RWPE2 (cell line): ENCODE measurements around the gene SUPT5H.

ENCODE experiments used
- ATAC-seq: fragments of 200-7000 bp; cut with Tn5 transposase; 3 replicates; pipeline ENCODE4 v1.9.1; 2021; ENCODE audit warnings: low read depth
- DNase-seq: peaks from one replicate; pipeline ENCODE4 v3.0.0-alpha.2; 2020; ENCODE audit warnings: low spot score
- H3K27ac ChIP-seq: fragments of 450-650 bp; 2 replicates; pipeline ENCODE4 v1.5.1; 2017; ENCODE audit warnings: mild to moderate bottlenecking; ENCODE audit not compliant: poor library complexity, severe bottlenecking
- H3K27me3 ChIP-seq: fragments of 250-450 bp; sonication (Bioruptor Pico); 2 replicates; pipeline ENCODE4 v1.5.1; 2021; ENCODE audit warnings: mild to moderate bottlenecking, moderate library complexity; ENCODE audit not compliant: insufficient read depth, poor library complexity, severe bottlenecking
- H3K36me3 ChIP-seq: fragments of 250-450 bp; sonication (Bioruptor Pico); 2 replicates; pipeline ENCODE4 v1.5.1; 2020; ENCODE audit warnings: low read depth, mild to moderate bottlenecking, moderate library complexity
- H3K4me1 ChIP-seq: fragments of 250-450 bp; sonication (Bioruptor Pico); 2 replicates; pipeline ENCODE4 v1.5.1; 2021; ENCODE audit warnings: mild to moderate bottlenecking, moderate library complexity; ENCODE audit not compliant: insufficient read depth, poor library complexity, severe bottlenecking
- H3K4me3 ChIP-seq: fragments of 250-450 bp; sonication (Bioruptor Pico); 2 replicates; pipeline ENCODE4 v1.5.1; 2021; ENCODE audit warnings: mild to moderate bottlenecking, moderate library complexity; ENCODE audit not compliant: severe bottlenecking
- H3K9me3 ChIP-seq: fragments of 250-450 bp; sonication (Bioruptor Pico); 2 replicates; pipeline ENCODE4 v1.5.1; 2021; ENCODE audit warnings: mild to moderate bottlenecking, moderate library complexity; ENCODE audit not compliant: severe bottlenecking
- CTCF ChIP-seq: fragments of 450-650 bp; IDR thresholded peaks from one replicate; pipeline ENCODE4 v1.5.1; 2017; ENCODE audit warnings: mild to moderate bottlenecking, moderate library complexity; ENCODE audit not compliant: poor library complexity, severe bottlenecking

SUPT5H gene

GRCh38 chr19:39467941-39468340, 22.6 kb downstream of the SUPT5H start:
- ATAC-seq, result no peak
- H3K4me3 ChIP-seq, result no peak overlapping the region
- no peak for DNase-seq
- peaks cover 87% of the 10 kb centered on the region for H3K36me3 ChIP-seq
- H3K27ac ChIP-seq, result no peak overlapping the region
- H3K9me3 ChIP-seq, result no peaks in the 10 kb centered on the region
- H3K4me1 ChIP-seq, result no peaks in the 10 kb centered on the region
- TF ChIP-seq CTCF, result no peak
- H3K27me3 ChIP-seq, result no peaks in the 10 kb centered on the region

GRCh38 chr19:39469036-39469435, 23.7 kb downstream of the SUPT5H start:
- H3K36me3 ChIP-seq, result peaks cover 89% of the 10 kb centered on the region
- no peak for ATAC-seq

GRCh38 chr19:39469567-39469966, 24.2 kb downstream of the SUPT5H start:
- Histone ChIP-seq H3K4me1 (no peaks in the 10 kb centered on the region), H3K36me3 (peaks cover 89% of the 10 kb centered on the region), H3K4me3 (no peak overlapping the region), H3K27me3 (no peaks in the 10 kb centered on the region), H3K9me3 (no peaks in the 10 kb centered on the region), H3K27ac (no peak overlapping the region)
- ATAC-seq (no peak), DNase-seq (no peak)
- TF ChIP-seq CTCF, result no peak

More at GRCh38 chr19:39469036-39469435, 23.7 kb downstream of the SUPT5H start:
- TF ChIP-seq CTCF, result no peak
- Histone ChIP-seq H3K27me3 (no peaks in the 10 kb centered on the region), H3K4me3 (no peak overlapping the region), H3K9me3 (no peaks in the 10 kb centered on the region), H3K4me1 (no peaks in the 10 kb centered on the region), H3K27ac (no peak overlapping the region)
- no peak for DNase-seq

- no peak for TF ChIP-seq CTCF
- Histone ChIP-seq H3K27me3 (no peaks in the 10 kb centered on the region), H3K36me3 (peaks cover 85% of the 10 kb centered on the region), H3K4me1 (no peaks in the 10 kb centered on the region), H3K4me3 (no peak overlapping the region), H3K9me3 (no peaks in the 10 kb centered on the region), H3K27ac (no peak overlapping the region)
- DNase-seq (no peak), ATAC-seq (no peak)
Observed at GRCh38 chr19:39470724-39471339, 25.4 kb downstream of the SUPT5H start.

- Histone ChIP-seq H3K36me3 (peaks cover 85% of the 10 kb centered on the region), H3K4me1 (no peaks in the 10 kb centered on the region), H3K27me3 (no peaks in the 10 kb centered on the region), H3K4me3 (no peak overlapping the region), H3K27ac (no peak overlapping the region), H3K9me3 (no peaks in the 10 kb centered on the region)
- TF ChIP-seq CTCF, result no peak
- DNase-seq (no peak), ATAC-seq (no peak)
Observed at GRCh38 chr19:39471756-39472536, 26.6 kb downstream of the SUPT5H start.
